DND-41 (cell line): ENCODE data around the gene WDR4.

Experiments
- EZH2 ChIP-seq: IDR thresholded peaks from 3 replicates; pipeline ENCODE4 v1.6.1; 2012; ENCODE audit warnings: borderline replicate concordance, low read depth, mild to moderate bottlenecking, moderate library complexity, low read length, inconsistent platforms; ENCODE audit not compliant: severe bottlenecking
- TF ChIP-seq, protein P1 (sequence below): IDR thresholded peaks from 2 replicates; pipeline ENCODE4 v1.5.1; 2012; ENCODE audit warnings: borderline replicate concordance, low read length, moderate library complexity, mild to moderate bottlenecking; ENCODE audit not compliant: poor library complexity, severe bottlenecking; ENCODE audit errors: extremely low read depth

DNA sequence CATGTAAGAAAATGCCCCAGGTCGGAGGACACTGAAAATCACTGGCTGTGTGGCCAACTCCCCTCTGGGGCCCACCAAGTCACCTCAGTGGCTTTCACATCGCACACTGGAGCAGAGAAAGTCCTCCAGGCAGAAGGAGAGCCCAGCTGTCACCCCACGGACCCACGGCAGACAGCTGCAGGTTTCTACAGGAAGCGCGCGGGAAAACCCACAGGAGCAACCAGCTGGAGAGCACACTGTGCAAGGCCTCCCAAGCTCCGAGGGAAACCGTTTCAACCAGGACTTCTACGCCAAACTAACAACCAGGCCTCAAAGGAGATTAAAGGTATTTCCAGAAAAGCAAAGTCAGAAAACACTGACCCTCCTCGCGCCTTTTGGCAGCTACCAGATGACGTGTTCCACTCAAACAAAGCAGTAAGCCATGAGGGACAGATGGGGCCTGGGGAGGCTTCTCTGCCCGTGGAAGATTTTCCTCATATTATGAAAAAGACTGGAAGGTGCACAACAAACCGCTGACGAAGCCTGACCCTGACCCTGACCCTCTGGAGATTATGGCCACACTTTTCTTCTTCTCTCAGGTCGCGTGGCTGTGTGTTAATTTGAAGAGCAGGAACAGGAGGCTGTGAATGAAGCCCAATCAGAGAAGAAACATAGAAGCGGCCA is 21.0 kb downstream of the WDR4 start:
- TF ChIP-seq, protein P1, sequence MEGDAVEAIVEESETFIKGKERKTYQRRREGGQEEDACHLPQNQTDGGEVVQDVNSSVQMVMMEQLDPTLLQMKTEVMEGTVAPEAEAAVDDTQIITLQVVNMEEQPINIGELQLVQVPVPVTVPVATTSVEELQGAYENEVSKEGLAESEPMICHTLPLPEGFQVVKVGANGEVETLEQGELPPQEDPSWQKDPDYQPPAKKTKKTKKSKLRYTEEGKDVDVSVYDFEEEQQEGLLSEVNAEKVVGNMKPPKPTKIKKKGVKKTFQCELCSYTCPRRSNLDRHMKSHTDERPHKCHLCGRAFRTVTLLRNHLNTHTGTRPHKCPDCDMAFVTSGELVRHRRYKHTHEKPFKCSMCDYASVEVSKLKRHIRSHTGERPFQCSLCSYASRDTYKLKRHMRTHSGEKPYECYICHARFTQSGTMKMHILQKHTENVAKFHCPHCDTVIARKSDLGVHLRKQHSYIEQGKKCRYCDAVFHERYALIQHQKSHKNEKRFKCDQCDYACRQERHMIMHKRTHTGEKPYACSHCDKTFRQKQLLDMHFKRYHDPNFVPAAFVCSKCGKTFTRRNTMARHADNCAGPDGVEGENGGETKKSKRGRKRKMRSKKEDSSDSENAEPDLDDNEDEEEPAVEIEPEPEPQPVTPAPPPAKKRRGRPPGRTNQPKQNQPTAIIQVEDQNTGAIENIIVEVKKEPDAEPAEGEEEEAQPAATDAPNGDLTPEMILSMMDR = no peak
- TF ChIP-seq EZH2 = no peak
